ENCODE measurements around the gene DAB2IP. TPM values are rescaled to one million over a fixed set of nuclear protein-coding genes. Genes with fewer than 3 reads are reported as not detected.

The DAB2IP gene
- total and polyA plus RNA-seq, 4 donors, result 16.6 to 58.9 (median 40.3) TPM

- 71% methylated on average over 7 of the region's 11 CpGs for WGBS (ENCODE audit: insufficient coverage)
- no peaks in the 10 kb centered on the region for H3K36me3 ChIP-seq (ENCODE audit: control insufficient read depth, insufficient read depth, low read length)
- no peaks in the 10 kb centered on the region for H3K9me3 ChIP-seq (ENCODE audit: control insufficient read depth, insufficient read depth, low read length)
- no peaks in the 10 kb centered on the region for H3K27me3 ChIP-seq (ENCODE audit: control insufficient read depth, insufficient read depth, low read length)
- H3K4me3 ChIP-seq (ENCODE audit: low read depth, low read length), result no peak overlapping the region
- DNase-seq (ENCODE audit: low read depth in 4 of 6, low spot score in 6 of 6), result no peak
- peaks cover 42% of the 10 kb centered on the region for H3K4me1 ChIP-seq (ENCODE audit: control insufficient read depth, insufficient read depth, low read length)
- H3K27ac ChIP-seq (ENCODE audit: low read depth, low read length), result no peak overlapping the region
Measured at GRCh38 chr9:121814594-121814993, 163.2 kb downstream of the DAB2IP start.

DNA sequence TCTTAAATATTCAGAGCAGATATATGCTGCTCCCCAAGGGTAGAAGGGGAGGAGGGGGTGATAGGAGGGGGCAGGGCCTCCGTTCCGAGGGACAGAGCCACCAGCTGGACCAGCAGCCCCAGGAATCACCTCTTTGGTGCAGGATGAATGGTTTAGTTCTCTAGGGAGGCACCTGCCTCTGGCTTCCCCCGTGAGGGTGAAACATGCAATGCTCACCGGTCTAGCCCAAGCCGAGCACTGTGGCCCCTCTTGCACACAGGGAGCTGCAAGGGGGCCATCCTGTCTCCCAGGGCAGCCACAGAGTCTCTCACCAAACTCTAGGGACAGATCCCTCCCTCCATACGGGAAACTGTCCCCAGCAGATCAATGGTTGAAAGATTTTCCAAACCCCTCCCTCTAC, 163.7 kb downstream of the DAB2IP start:
- no peak overlapping the region for H3K27ac ChIP-seq (ENCODE audit: low read depth, low read length)
- no peaks in the 10 kb centered on the region for H3K9me3 ChIP-seq (ENCODE audit: control insufficient read depth, insufficient read depth, low read length)
- H3K4me1 ChIP-seq (ENCODE audit: control insufficient read depth, insufficient read depth, low read length), result peaks cover 47% of the 10 kb centered on the region
- no peak for DNase-seq (ENCODE audit: low read depth in 4 of 6, low spot score in 6 of 6)
- H3K36me3 ChIP-seq (ENCODE audit: control insufficient read depth, insufficient read depth, low read length), result no peaks in the 10 kb centered on the region
- H3K4me3 ChIP-seq (ENCODE audit: low read depth, low read length), result no peak overlapping the region
- H3K27me3 ChIP-seq (ENCODE audit: control insufficient read depth, insufficient read depth, low read length), result no peaks in the 10 kb centered on the region
- 57% methylated on average over 6 of the region's 6 CpGs for WGBS (ENCODE audit: insufficient coverage)

DNA sequence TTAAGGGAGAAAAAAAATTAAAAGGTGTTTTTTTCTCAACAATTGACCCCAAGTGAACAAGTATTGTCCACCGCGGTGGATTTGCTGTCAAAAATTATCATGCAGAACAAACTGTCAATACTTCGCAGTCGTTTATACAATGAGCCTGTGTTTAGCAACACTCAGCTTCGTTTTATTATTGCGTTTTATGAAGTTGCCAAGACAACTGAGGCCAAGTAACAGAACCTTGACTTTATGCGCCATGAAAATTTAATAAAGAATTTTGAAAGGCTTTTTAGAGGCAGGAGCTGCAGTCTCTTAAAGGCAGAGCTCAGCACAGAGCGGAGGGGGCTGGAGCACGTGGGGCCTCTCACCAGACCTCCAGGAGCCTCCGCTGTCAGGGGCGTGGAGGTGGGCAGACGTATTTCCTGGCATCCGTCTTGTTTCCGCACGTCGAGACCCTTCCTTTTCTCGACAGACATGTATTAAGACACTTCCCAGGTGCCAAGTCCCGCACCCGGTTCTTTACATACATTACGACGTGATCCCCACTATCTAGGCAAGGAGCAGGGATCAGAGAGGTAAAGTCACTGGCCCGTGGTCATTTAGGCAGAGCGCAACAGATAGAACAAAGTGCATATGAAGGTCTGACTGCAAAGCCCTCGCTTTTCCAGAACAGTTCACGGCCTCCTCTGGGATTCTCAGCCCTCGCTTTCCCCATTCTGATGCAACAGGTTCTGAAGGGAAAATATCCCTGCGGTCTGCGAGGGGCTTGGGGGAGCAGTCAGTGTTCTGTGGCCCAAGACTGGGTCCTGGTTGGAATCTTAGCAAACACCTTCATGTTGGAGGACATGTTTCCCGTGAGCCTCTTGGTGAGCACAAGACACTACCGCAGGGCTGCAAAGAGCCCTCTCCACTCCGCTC, 164.4 kb downstream of the DAB2IP start:
- Histone ChIP-seq H3K9me3 (ENCODE audit: control insufficient read depth, insufficient read depth, low read length) (no peaks in the 10 kb centered on the region), H3K4me1 (ENCODE audit: control insufficient read depth, insufficient read depth, low read length) (peaks cover 54% of the 10 kb centered on the region), H3K36me3 (ENCODE audit: control insufficient read depth, insufficient read depth, low read length) (no peaks in the 10 kb centered on the region), H3K27ac (ENCODE audit: low read depth, low read length) (no peak overlapping the region), H3K27me3 (ENCODE audit: control insufficient read depth, insufficient read depth, low read length) (no peaks in the 10 kb centered on the region), H3K4me3 (ENCODE audit: low read depth, low read length) (no peak overlapping the region)
- peak in 1 of 6 donors; percentile 88 for DNase-seq (ENCODE audit: low read depth in 4 of 6, low spot score in 6 of 6)
- WGBS (ENCODE audit: insufficient coverage), result 78% methylated on average over 27 of the region's 31 CpGs

DNA sequence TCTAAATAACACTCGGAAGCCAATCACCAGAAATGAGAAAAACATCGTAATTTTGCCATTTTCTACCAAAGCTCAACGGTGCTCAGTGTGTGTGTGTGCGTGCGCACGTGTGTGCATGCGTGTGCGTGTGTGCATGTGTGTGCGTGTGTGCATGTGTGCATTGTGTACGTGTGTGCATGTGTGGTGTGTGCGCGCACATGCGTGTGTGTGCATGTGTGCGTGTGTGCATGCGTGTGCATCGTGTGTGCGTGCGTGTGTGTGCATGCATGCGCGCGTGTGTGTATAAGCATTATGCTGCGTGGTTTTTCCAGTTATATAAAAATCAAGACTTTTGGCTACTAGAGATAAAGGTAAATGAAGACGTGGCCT, 165.0 kb downstream of the DAB2IP start:
- Histone ChIP-seq H3K27ac (ENCODE audit: low read depth, low read length) (no peak overlapping the region), H3K4me3 (ENCODE audit: low read depth, low read length) (no peak overlapping the region), H3K36me3 (ENCODE audit: control insufficient read depth, insufficient read depth, low read length) (no peaks in the 10 kb centered on the region), H3K9me3 (ENCODE audit: control insufficient read depth, insufficient read depth, low read length) (no peaks in the 10 kb centered on the region), H3K4me1 (ENCODE audit: control insufficient read depth, insufficient read depth, low read length) (peaks cover 54% of the 10 kb centered on the region), H3K27me3 (ENCODE audit: control insufficient read depth, insufficient read depth, low read length) (no peaks in the 10 kb centered on the region)
- DNase-seq (ENCODE audit: low read depth in 4 of 6, low spot score in 6 of 6), result no peak
- 87% methylated on average over 21 of the region's 23 CpGs for WGBS (ENCODE audit: insufficient coverage)

- Histone ChIP-seq H3K27ac (ENCODE audit: low read depth, low read length) (no peak overlapping the region), H3K36me3 (ENCODE audit: control insufficient read depth, insufficient read depth, low read length) (peaks cover under 1% of the 10 kb centered on the region), H3K4me1 (ENCODE audit: control insufficient read depth, insufficient read depth, low read length) (peaks cover 55% of the 10 kb centered on the region), H3K27me3 (ENCODE audit: control insufficient read depth, insufficient read depth, low read length) (no peaks in the 10 kb centered on the region), H3K4me3 (ENCODE audit: low read depth, low read length) (no peak overlapping the region), H3K9me3 (ENCODE audit: control insufficient read depth, insufficient read depth, low read length) (no peaks in the 10 kb centered on the region)
- 71% methylated on average over 9 of the region's 12 CpGs for WGBS (ENCODE audit: insufficient coverage)
- peak in 1 of 6 donors; percentile 49 for DNase-seq (ENCODE audit: low read depth in 4 of 6, low spot score in 6 of 6)
Measured at GRCh38 chr9:121816845-121817450, 165.5 kb downstream of the DAB2IP start.

GRCh38 chr9:121817476-121817875, 166.0 kb downstream of the DAB2IP start:
- H3K4me3 ChIP-seq (ENCODE audit: low read depth, low read length), result no peak overlapping the region
- H3K4me1 ChIP-seq (ENCODE audit: control insufficient read depth, insufficient read depth, low read length), result peaks cover 60% of the 10 kb centered on the region
- no peaks in the 10 kb centered on the region for H3K27me3 ChIP-seq (ENCODE audit: control insufficient read depth, insufficient read depth, low read length)
- no peaks in the 10 kb centered on the region for H3K9me3 ChIP-seq (ENCODE audit: control insufficient read depth, insufficient read depth, low read length)
- 95% methylated on average over 9 of the region's 9 CpGs for WGBS (ENCODE audit: insufficient coverage)
- no peak overlapping the region for H3K27ac ChIP-seq (ENCODE audit: low read depth, low read length)
- DNase-seq (ENCODE audit: low read depth in 4 of 6, low spot score in 6 of 6), result no peak
- peaks cover 6% of the 10 kb centered on the region for H3K36me3 ChIP-seq (ENCODE audit: control insufficient read depth, insufficient read depth, low read length)

GRCh38 chr9:121818016-121818661, 166.7 kb downstream of the DAB2IP start:
- Histone ChIP-seq H3K27ac (ENCODE audit: low read depth, low read length) (no peak overlapping the region), H3K36me3 (ENCODE audit: control insufficient read depth, insufficient read depth, low read length) (peaks cover 9% of the 10 kb centered on the region), H3K9me3 (ENCODE audit: control insufficient read depth, insufficient read depth, low read length) (no peaks in the 10 kb centered on the region), H3K4me3 (ENCODE audit: low read depth, low read length) (no peak overlapping the region), H3K4me1 (ENCODE audit: control insufficient read depth, insufficient read depth, low read length) (peaks cover 64% of the 10 kb centered on the region), H3K27me3 (ENCODE audit: control insufficient read depth, insufficient read depth, low read length) (no peaks in the 10 kb centered on the region)
- WGBS (ENCODE audit: insufficient coverage), result 58% methylated on average over 18 of the region's 19 CpGs
- no peak for DNase-seq (ENCODE audit: low read depth in 4 of 6, low spot score in 6 of 6)

GRCh38 chr9:121818841-121819427, 167.5 kb downstream of the DAB2IP start:
- Histone ChIP-seq H3K27ac (ENCODE audit: low read depth, low read length) (peak overlapping the region; percentile 17), H3K4me1 (ENCODE audit: control insufficient read depth, insufficient read depth, low read length) (peaks cover 64% of the 10 kb centered on the region), H3K4me3 (ENCODE audit: low read depth, low read length) (no peak overlapping the region), H3K27me3 (ENCODE audit: control insufficient read depth, insufficient read depth, low read length) (no peaks in the 10 kb centered on the region), H3K36me3 (ENCODE audit: control insufficient read depth, insufficient read depth, low read length) (peaks cover 9% of the 10 kb centered on the region), H3K9me3 (ENCODE audit: control insufficient read depth, insufficient read depth, low read length) (no peaks in the 10 kb centered on the region)
- no peak for DNase-seq (ENCODE audit: low read depth in 4 of 6, low spot score in 6 of 6)
- 82% methylated on average over 10 of the region's 12 CpGs for WGBS (ENCODE audit: insufficient coverage)

- peaks cover 9% of the 10 kb centered on the region for H3K36me3 ChIP-seq (ENCODE audit: control insufficient read depth, insufficient read depth, low read length)
- no peaks in the 10 kb centered on the region for H3K9me3 ChIP-seq (ENCODE audit: control insufficient read depth, insufficient read depth, low read length)
- WGBS (ENCODE audit: insufficient coverage), result 25% methylated on average over 5 of the region's 20 CpGs
- peak in 3 of 6 donors; percentile 47 to 91 (median 76) for DNase-seq (ENCODE audit: low read depth in 4 of 6, low spot score in 6 of 6)
- peak overlapping the region; percentile 9 for H3K4me3 ChIP-seq (ENCODE audit: low read depth, low read length)
- H3K27me3 ChIP-seq (ENCODE audit: control insufficient read depth, insufficient read depth, low read length), result no peaks in the 10 kb centered on the region
- peaks cover 58% of the 10 kb centered on the region for H3K4me1 ChIP-seq (ENCODE audit: control insufficient read depth, insufficient read depth, low read length)
- peak overlapping the region; percentile 17 for H3K27ac ChIP-seq (ENCODE audit: low read depth, low read length)
Measured at GRCh38 chr9:121819428-121820231, 168.2 kb downstream of the DAB2IP start.
